Dermis blood vessel endothelial cell (primary cell): ENCODE data around the gene BRD2. TPM values are rescaled to one million over a fixed set of nuclear protein-coding genes. Genes with fewer than 3 reads are reported as not detected.

Source experiments
- DNase-seq: peaks from one replicate; pipeline ENCODE4 v3.0.0; 2010
- total RNA-seq: library from RNA; depleted of rRNA; stranded (reverse); fragments of >200 nt; gene quantifications from 2 replicates; pipeline ENCODE4 v1.2.3, GENCODE V29; 2014

Gene BRD2
- total RNA-seq, 1 donor from 2014 or later: 60.2 TPM

GRCh38 chr6:32950010-32950409 lies 18.4 kb upstream of the BRD2 start:
- no peak for DNase-seq

DNA sequence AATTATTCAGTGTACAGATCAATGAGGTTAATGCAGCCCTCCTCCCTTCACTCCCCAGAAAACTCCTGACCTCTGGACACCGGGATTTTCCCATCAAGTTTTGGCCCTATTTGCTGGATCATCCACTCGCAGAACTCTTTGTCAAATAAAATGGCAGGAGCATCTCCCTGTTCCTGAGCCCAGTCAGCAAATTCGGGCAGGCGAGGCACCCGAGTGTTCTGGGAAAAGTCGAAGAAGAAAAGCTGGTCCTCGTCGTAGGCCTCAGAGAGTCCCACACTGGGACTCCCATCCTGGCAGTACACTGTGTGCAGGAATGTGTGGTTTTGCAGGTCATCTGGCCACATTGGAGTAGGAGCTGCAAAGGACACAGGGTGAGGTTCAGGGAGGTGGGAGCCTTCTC lies 17.9 kb upstream of the BRD2 start:
- no peak for DNase-seq

- peak; percentile 95 for DNase-seq
Measured at GRCh38 chr6:32952817-32953739, 15.3 kb upstream of the BRD2 start, which contains the start of gene HLA-DMA. TSS of gene HLA-DMA (minus strand) at chr6:32953097. CDS start at chr6:32953036, 61 bp downstream.

DNA sequence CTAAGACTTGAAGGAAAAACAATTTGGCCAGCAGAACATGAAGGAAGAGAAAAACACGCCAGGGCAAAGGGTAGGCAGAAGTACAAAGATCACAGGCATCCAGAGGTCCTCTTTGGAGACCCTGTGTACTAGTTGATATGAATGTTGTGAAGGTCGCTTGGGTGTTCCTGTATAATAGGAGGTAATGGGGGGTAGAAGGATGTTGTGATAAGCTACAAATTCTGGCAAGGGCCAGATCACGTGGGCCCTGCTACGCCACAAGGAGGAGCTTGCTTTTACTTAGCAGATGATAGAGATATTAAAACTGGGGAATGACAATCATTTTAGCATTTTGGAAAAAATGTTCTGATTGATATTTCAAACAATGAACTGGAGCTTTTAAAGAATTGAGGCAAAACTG lies 14.6 kb upstream of the BRD2 start:
- DNase-seq: no peak

GRCh38 chr6:32954267-32954666 lies 14.1 kb upstream of the BRD2 start:
- DNase-seq: no peak

- peak; percentile 39 for DNase-seq
Measured at GRCh38 chr6:32954986-32955802, 13.2 kb upstream of the BRD2 start.

DNA sequence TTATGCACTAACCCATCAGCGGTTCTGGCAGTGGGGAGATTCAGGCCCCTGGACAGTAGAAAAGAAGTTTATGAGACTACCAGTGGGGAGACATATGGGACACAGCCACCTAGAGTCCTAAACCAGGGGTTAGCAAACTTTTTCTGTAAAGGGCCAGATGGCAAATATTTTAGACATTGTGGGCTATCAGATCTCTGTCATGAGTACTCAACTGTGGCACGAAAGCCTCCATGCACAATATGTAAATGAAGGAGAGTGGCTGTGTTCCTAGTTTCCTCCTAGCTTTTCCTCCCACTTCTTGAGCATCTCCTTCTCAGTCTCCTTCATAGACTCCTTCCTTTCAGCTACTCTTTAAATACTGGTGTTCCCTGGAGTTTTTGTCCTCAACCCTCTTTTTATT lies 12.2 kb upstream of the BRD2 start:
- DNase-seq: no peak

GRCh38 chr6:32960563-32960962 lies 7.8 kb upstream of the BRD2 start:
- no peak for DNase-seq

- DNase-seq: no peak
Measured at GRCh38 chr6:32962213-32962826, 6.1 kb upstream of the BRD2 start.

- no peak for DNase-seq
Measured at GRCh38 chr6:32963866-32964265, 4.5 kb upstream of the BRD2 start.

DNA sequence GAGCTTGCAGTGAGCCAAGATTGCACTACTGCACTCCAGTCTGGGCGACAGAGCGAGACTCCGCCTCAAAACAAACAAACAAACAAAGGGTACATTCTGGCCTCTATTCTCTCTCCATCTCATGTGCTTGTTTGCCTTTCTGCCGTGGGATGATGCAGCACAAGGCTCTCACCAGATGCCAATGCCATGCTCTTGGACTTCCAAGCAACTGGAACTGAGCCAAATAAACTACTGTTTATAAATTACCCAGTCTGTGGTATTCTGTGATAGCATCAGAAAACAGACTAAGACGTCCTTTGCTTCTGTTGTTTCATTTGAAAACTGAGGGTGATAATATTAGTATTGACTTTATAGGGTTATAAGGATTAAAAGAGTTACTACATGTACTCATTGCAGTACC lies 3.6 kb upstream of the BRD2 start:
- DNase-seq: no peak

DNA sequence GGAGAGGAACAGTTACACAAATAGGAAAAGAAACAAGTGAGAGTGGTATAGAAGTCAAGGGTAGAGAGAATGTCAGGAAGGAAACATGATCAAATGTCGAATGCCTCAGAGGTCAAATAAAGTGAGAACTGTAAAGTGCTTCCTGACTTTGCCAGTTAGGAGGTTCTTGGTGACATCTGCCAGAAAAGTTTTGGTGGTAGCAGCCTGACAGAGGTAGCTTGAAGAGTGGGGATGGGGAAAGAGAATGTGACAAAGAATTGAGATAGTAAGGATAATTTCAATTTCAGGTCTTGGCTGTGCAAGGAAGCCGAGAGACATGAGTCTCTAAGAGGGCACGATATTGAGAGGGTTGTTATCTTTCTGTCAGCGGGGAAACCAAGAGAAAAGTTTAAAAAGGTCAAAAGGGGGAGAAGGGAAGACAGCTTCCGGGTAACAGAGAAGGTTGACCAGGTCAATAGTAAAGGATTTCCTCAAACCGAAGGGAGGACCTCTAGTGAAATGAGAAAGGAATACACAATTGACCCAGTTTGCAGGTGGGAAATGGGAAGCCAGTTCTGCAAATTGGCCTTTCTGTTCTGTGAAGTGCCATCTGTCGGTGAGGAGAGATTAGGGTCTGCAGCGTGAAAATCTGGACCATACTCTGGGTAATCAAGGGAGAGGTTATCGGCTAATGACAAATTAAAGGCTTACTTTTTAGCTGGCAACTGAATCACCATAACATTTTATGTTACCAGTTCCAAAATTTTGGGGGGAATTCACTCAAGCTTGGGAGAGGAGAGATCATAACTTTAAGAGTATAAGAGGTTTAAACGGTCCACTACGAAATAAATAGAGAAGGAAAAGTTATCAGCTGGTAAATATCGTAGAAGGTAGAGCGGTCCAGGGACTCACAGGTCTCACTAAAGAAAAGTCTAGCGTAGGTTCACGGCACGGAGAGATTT lies 973 bp upstream of the BRD2 start:
- peak; percentile 70 for DNase-seq

DNA sequence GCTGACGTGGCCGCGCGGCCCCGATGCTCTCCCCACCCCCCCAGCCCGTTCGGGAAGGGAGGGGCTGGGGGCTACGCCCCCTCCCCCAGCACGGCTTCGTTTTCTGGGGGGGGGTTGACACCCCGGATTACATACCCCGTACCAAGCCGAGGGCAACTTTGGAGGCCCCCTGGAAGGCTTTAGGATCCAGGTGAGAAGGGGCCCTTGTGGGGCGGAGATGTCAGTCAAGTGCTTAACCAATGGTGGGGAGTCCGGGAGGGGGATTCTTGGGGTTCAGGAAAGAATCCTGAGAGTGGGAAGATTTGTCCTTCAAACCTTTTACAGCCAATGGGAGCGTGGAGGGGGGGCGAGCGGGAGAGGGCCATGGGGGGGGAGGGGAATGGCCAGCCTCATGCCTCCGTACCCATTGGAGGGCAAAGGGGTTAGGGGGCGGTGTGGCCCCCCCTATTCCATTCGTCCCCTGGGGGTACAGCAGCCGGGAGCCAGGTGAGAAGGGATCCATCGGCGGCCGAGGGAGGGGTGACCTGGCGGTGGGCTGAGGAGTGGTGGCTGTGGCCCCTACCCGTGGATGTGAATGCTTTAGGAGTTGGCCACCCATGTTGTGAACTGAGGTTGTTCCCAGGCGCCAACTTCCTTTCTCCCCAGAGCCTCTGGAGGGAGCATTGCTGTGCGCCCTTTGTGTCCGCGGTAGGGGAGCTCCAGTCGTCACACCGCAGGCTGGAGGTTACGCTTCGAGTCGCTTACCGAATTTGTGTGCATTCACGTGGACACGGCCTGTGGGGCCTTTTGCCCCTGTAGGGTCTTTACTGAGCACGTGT lies 682 bp downstream of the BRD2 start:
- DNase-seq: peak; percentile 85

DNA sequence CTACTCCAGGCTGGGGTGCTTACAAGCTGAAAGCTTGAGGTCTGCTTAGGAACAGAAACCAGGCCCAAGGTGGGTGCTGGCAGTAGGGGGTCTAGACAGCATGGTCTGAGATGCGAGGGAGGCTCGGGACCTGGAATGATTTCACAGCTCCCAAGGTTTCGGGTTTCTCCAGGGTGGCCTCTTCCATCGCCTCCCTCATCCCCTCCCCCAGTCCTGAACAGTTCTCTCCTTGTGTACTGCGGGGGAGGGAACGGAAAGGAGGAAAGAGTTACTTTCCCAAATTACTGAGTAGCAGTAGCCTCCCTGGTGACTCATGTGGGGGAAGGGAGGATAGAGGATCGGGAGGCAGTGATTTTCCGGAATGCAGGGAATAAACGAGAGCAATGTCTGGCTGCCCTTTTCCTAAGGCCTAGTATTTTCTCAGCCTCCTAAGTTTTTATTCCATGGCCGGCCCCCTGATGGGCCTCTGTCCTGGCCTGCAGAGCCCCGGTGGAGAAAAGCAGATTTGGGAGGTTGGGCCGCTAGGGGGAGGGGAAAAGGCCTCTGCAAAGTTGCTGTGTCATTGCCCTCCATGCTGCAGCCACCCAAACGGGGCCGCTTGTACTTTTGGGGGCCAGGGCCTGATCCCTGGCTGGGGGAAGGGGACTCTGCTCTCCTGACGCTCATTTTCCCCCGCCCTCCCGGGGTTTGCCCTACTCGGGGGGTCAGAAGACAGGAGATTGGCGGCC lies 1.5 kb downstream of the BRD2 start:
- peak; percentile 78 for DNase-seq

GRCh38 chr6:32970413-32971241 lies 2.2 kb downstream of the BRD2 start:
- peak; percentile 86 for DNase-seq

DNA sequence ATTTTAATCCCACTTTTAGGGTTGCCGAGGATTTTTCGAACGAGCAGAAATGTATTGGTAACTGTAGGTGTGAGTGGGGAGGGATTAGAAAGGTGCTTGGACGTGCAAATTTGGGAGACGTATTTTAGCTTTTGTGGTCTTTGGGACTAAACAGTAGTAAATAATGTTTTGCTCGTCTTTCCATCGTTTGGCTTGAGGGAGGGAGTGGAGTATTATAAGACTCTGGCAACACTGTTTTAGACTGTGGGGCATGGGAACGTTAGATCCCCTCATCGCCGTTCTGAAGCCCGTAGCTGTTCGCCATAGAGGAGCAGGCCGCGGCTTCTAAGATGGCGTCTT lies 2.8 kb downstream of the BRD2 start:
- DNase-seq: no peak

GRCh38 chr6:32971581-32972352 lies 3.4 kb downstream of the BRD2 start:
- DNase-seq: peak; percentile 100

DNA sequence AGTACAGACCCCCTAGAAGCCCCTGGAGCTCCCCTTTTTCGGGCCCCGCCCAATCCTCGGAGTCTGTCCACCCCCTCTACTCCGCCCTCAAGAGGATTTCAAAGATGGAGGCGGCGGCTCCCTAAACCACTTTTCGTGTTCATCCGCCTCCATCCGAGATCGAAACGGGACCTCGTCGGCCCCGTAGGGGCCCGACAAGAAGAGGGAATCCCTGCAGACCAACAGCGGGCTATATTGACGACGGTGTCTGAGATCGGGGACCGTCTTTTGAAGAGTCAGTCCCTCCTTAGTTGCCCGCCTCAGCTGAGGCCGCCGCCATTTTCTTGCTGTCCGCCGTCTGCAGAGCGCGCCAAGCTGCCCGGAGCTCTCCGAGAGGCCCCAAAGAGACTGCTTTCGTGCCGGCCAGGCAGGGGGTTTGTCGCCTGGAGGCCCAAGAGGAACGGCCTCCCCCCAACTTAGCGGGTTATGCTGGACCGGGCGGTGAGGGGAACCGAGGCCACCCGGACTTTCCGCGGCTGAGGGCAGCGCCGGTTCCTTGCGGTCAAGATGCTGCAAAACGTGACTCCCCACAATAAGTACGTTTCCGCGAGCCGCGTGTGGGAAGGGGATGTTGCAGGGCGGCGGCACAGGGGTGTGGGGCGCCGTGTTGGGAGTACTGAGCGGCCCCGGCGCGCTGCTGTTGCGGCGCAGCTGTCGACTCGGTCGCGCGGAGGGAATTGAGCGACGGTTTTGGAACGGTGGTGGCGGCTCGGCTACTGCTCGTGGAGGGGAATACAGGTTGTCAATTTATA lies 4.2 kb downstream of the BRD2 start:
- DNase-seq: peak; percentile 24
